HepG2 (cell line): Measurements from ENCODE around the gene NOL4. TPM values are rescaled to one million over a fixed set of nuclear protein-coding genes. Genes with fewer than 3 reads are reported as not detected.

Source experiments
- ATAC-seq: fragments of 200-7000 bp; cut with Tn5 transposase; 3 replicates; pipeline ENCODE4 v1.9.1; 2020; ENCODE audit warnings: mild to moderate bottlenecking, moderate library complexity
- BruUV-seq: library from RNA; stranded (reverse); fragments of 400-500 nt; replicated peaks from 2 replicates; lab custom pipeline; 2021; lab: Mats Ljungman, UMichigan
- CTCF ChIA-PET: fragments of 300-600 bp; formaldehyde crosslinking; extraction: SDS; loops from one replicate; lab custom pipeline; 2021; ENCODE audit warnings: low total read pairs, inconsistent platforms, low intra/inter-chr PET ratio; lab: Yijun Ruan, JAX
- POLR2A ChIA-PET: fragments of 350-600 bp; sonication (Branson Sonifier 250); formaldehyde crosslinking; loops from one replicate; lab custom pipeline; 2020; ENCODE audit warnings: antibody characterized with exemption, inconsistent platforms; lab: Yijun Ruan, JAX
- DNase-seq: peaks from one replicate; pipeline ENCODE4 v3.0.0-alpha.2; 2015; ENCODE audit warnings: low spot score
- FAIRE-seq: peaks from 3 replicates; lab custom pipeline; 2011; peaks lifted over from hg19 to GRCh38; lab: Jason Lieb, UNC
- H2AFZ ChIP-seq: one replicate; pipeline ENCODE4 v1.6.1; 2011; ENCODE audit warnings: low read length, inconsistent platforms
- H3K27ac ChIP-seq: fragments of 300-600 bp; 3 replicates; pipeline ENCODE4 v1.8.0; 2011; ENCODE audit warnings: mixed run types, mild to moderate bottlenecking, mixed read lengths, low read length, inconsistent platforms; ENCODE audit not compliant: insufficient read depth; ENCODE audit errors: extremely low read length
- H3K27me3 ChIP-seq, 2 experiments: fragments of 200-600 bp in 1 of 2; 2 replicates in 1 of 2; 3 replicates in 1 of 2; pipeline versions ENCODE4 v1.6.0 to v1.8.0; 2011; ENCODE audit warnings: low read length in 2 of 2, mild to moderate bottlenecking in 2 of 2, moderate library complexity in 2 of 2, inconsistent platforms in 1 of 2; ENCODE audit not compliant: insufficient read depth in 2 of 2, control insufficient read depth in 1 of 2
- H3K36me3 ChIP-seq, 2 experiments: fragments of 200-600 bp in 1 of 2; replicated peaks in 1 of 2; 2 replicates in 1 of 2; 3 replicates in 1 of 2; pipeline versions ENCODE4 v1.5.1 to v1.8.0; 2011; ENCODE audit warnings: low read length in 2 of 2, inconsistent platforms in 1 of 2; ENCODE audit not compliant: insufficient read depth in 2 of 2, control insufficient read depth in 1 of 2
- H3K4me1 ChIP-seq: 2 replicates; pipeline ENCODE4 v1.5.1; 2012; ENCODE audit warnings: low read length, inconsistent platforms; ENCODE audit not compliant: insufficient read depth
- H3K4me2 ChIP-seq: 2 replicates; pipeline ENCODE4 v1.6.0; 2011; ENCODE audit warnings: low read depth, low read length, inconsistent platforms
- H3K4me3 ChIP-seq, 3 experiments: fragments of 200-600 bp in 1 of 3; sonication (generic), shearing (Covaris generic) in 1 of 3; replicated peaks in 1 of 3; 2 replicates each; pipeline ENCODE4 v1.5.1; 2011 to 2016; ENCODE audit warnings: low read length in 3 of 3, inconsistent platforms in 2 of 3, low read depth in 2 of 3, mild to moderate bottlenecking in 2 of 3, control low read depth in 1 of 3, mixed read lengths in 1 of 3; ENCODE audit not compliant: insufficient read depth in 1 of 3
- H3K79me2 ChIP-seq: one replicate; pipeline ENCODE4 v1.6.1; 2011; ENCODE audit warnings: low read length, inconsistent platforms; ENCODE audit not compliant: insufficient read depth
- H3K9ac ChIP-seq: 2 replicates; pipeline ENCODE4 v1.6.0; 2011; ENCODE audit warnings: mild to moderate bottlenecking, low read depth, low read length, inconsistent platforms; ENCODE audit not compliant: insufficient read depth
- H3K9me3 ChIP-seq: 2 replicates; pipeline ENCODE4 v1.5.1; 2012; ENCODE audit warnings: mild to moderate bottlenecking, low read length
- H4K20me1 ChIP-seq: 2 replicates; pipeline ENCODE4 v1.6.0; 2011; ENCODE audit warnings: inconsistent platforms, mild to moderate bottlenecking, low read length, moderate library complexity; ENCODE audit not compliant: insufficient read depth
- ARNT2 ChIP-seq: sonication (generic); formaldehyde crosslinking; IDR thresholded peaks from 2 replicates; pipeline ENCODE4 v1.8.0; 2022; ENCODE audit warnings: mild to moderate bottlenecking, low read depth, missing genetic modification reagents, moderate library complexity
- ATF1 ChIP-seq: IDR thresholded peaks from 2 replicates; pipeline ENCODE4 v1.6.1; 2016; ENCODE audit warnings: mild to moderate bottlenecking, control low read depth
- HNRNPK ChIP-seq: fragments of 200-400 bp; formaldehyde crosslinking; IDR thresholded peaks from 2 replicates; pipeline ENCODE4 v1.6.1; 2018; ENCODE audit warnings: low read length, low read depth, moderate library complexity, mild to moderate bottlenecking; ENCODE audit not compliant: poor library complexity, severe bottlenecking
- MAX ChIP-seq: IDR thresholded peaks from 2 replicates; pipeline ENCODE4 v1.6.1; 2012; ENCODE audit warnings: inconsistent platforms
- SAFB2 ChIP-seq: sonication (generic); formaldehyde crosslinking; IDR thresholded peaks from 2 replicates; pipeline ENCODE4 v1.5.1; 2020; ENCODE audit warnings: missing genetic modification reagents, low read depth, mild to moderate bottlenecking, borderline replicate concordance
- SNAPC5 ChIP-seq: sonication (generic); formaldehyde crosslinking; IDR thresholded peaks from 2 replicates; pipeline ENCODE4 v1.8.1; 2023; ENCODE audit warnings: mild to moderate bottlenecking, missing genetic modification reagents, borderline replicate concordance
- ZFY ChIP-seq: sonication (generic); formaldehyde crosslinking; IDR thresholded peaks from 2 replicates; pipeline ENCODE4 v1.4.0; 2020; ENCODE audit warnings: missing genetic modification reagents
- ZNF652 ChIP-seq: IDR thresholded peaks from 2 replicates; pipeline ENCODE4 v1.6.1; 2016; ENCODE audit warnings: low read depth, borderline replicate concordance
- ZNF687 ChIP-seq: sonication (generic); formaldehyde crosslinking; IDR thresholded peaks from 2 replicates; pipeline ENCODE4 v1.5.1; 2020; ENCODE audit warnings: mild to moderate bottlenecking, missing genetic modification reagents, moderate library complexity
- ZNF891 ChIP-seq: sonication (generic); formaldehyde crosslinking; IDR thresholded peaks from 2 replicates; pipeline ENCODE4 v1.5.0; 2020; ENCODE audit warnings: mild to moderate bottlenecking, missing genetic modification reagents
- WGBS: methylation state at CpG from one replicate; pipeline ENCODE4 v1.1.6; 2017; ENCODE audit warnings: low lambda C conversion rate; 5-methylcytosine and 5-hydroxymethylcytosine counted together
- in situ Hi-C: cut with HindIII; loops from 2 replicates; pipeline ENCODE4 v1.10.0; 2017; ENCODE audit warnings: low pct_unique_long_range_greater_than_20kb; ENCODE audit not compliant: extremely low pct_ligation_motif_present
- intact Hi-C: fragments of 100-400 bp; cut with micrococcal nuclease; formaldehyde crosslinking; loops from one replicate; pipeline ENCODE4 v1.10.0; 2022; ENCODE audit not compliant: unreplicated experiment
- polyA plus RNA-seq, 8 experiments: library from polyadenylated mRNA; depleted of rRNA in 3 of 8; stranded (reverse) in 7 of 8; unstranded in 1 of 8; fragments of >200 nt; fragmentation: Illumina TruSeq in 4 of 8; extraction: Trizol in 4 of 8; gene quantifications; 2 replicates each; pipeline versions ENCODE4 v1.2.1 to v1.2.3, GENCODE V29; 2011 to 2016; ENCODE audit warnings: low read depth in 4 of 8, missing spikeins in 1 of 8, mixed read lengths in 1 of 8; ENCODE audit not compliant: insufficient read depth in 1 of 8
- total RNA-seq, 5 experiments: library from RNA; depleted of rRNA; stranded (reverse); fragments of >200 nt; fragmentation: Illumina TruSeq; extraction: Trizol; gene quantifications; 2 replicates each; pipeline ENCODE4 v1.2.3, GENCODE V29; 2016; ENCODE audit warnings: low read depth in 1 of 5

The NOL4 gene
- total and polyA plus RNA-seq, 2 of the 13 experiments (the other 11 are each of a cell fraction or from before 2014, with no cell fraction given) = 1.8 TPM; not detected in 1

GRCh38 chr18:34223893-34224422 lies 755 bp downstream of the NOL4 start:
- Histone ChIP-seq H3K79me2 (no peaks in the 10 kb centered on the region), H3K27ac (no peak overlapping the region), H3K36me3 (no peaks in the 10 kb centered on the region), H3K4me3 (peak overlapping the region in 1 of 3 experiments; percentile 72; a peak in 2 of 6 replicates), H3K4me1 (peaks cover 45% of the 10 kb centered on the region), H3K9ac (no peak overlapping the region), H4K20me1 (no peaks in the 10 kb centered on the region), H3K27me3 (peaks cover 5 to 31% of the 10 kb centered on the region in 2 experiments), H2AFZ (no peak overlapping the region), H3K9me3 (no peaks in the 10 kb centered on the region), H3K4me2 (peak overlapping the region; percentile 91)
- FAIRE-seq (no peak), DNase-seq (no peak), ATAC-seq (no peak)
- intact Hi-C loops (loop anchor here (1.0 kb wide), 1 partner anchor 102 kb away; no protein-coding TSS in a partner anchor), in situ Hi-C loops (loop anchor here (10.0 kb wide), 1 partner anchor 101 kb away; no protein-coding TSS in a partner anchor)
- ChIA-PET POLR2A (no interaction called here), CTCF (no interaction called here)
- TF ChIP-seq ARNT2 (CRISPR knock-in tag) = no peak
- TF ChIP-seq ZFY = 0 out of 2 replicates have a peak, but pooled peaks have one; percentile 3
- 14% methylated on average over 11 of the region's 11 CpGs for WGBS
- no TSS peak for BruUV-seq

GRCh38 chr18:34223164-34223892 lies 1.4 kb downstream of the NOL4 start:
- in situ Hi-C loops (loop anchor here (10.0 kb wide), 1 partner anchor 101 kb away; no protein-coding TSS in a partner anchor), intact Hi-C loops (no loop called here)
- TF ChIP-seq SAFB2 (CRISPR knock-in tag) (no peak), SNAPC5 (CRISPR knock-in tag) (no peak), ZNF652 (CRISPR knock-in tag) (no peak), ATF1 (CRISPR knock-in tag) (no peak), ZNF891 (0 out of 2 replicates have a peak, but pooled peaks have one; percentile 40), HNRNPK (peak; percentile 52), ZNF687 (CRISPR knock-in tag) (peak; percentile 42), MAX (peak; percentile 47; the same call in 1 of the 2 replicates)
- 26% methylated on average over 14 of the region's 51 CpGs for WGBS
- peak overlapping the region in 1 of 3 experiments; percentile 52; a peak in 3 of 6 replicates for H3K4me3 ChIP-seq
- H4K20me1 ChIP-seq = no peaks in the 10 kb centered on the region
- ChIA-PET POLR2A (no interaction called here), CTCF (no interaction called here)
- H3K79me2 ChIP-seq = no peaks in the 10 kb centered on the region
- peaks cover 5 to 31% of the 10 kb centered on the region in 2 experiments for H3K27me3 ChIP-seq
- FAIRE-seq (no peak), ATAC-seq (peak; percentile 21), DNase-seq (no peak)
- no peak overlapping the region for H3K27ac ChIP-seq
- H3K4me1 ChIP-seq = peaks cover 45% of the 10 kb centered on the region
- peak overlapping the region; percentile 59 for H3K4me2 ChIP-seq
- H3K9ac ChIP-seq = no peak overlapping the region
- H3K36me3 ChIP-seq = no peaks in the 10 kb centered on the region
- H3K9me3 ChIP-seq = no peaks in the 10 kb centered on the region
- H2AFZ ChIP-seq = no peak overlapping the region
- BruUV-seq = no TSS peak
